Panc1 (cell line): Measurements from ENCODE around the gene C1orf116. TPM values are rescaled to one million over a fixed set of nuclear protein-coding genes. Genes with fewer than 3 reads are reported as not detected.

Source experiments
- ATAC-seq: fragments of 200-7000 bp; cut with Tn5 transposase; 2 replicates; pipeline ENCODE4 v1.9.1; 2020; ENCODE audit warnings: mild to moderate bottlenecking, moderate library complexity
- BruUV-seq: library from RNA; stranded (reverse); fragments of 400-500 nt; replicated peaks from 2 replicates; lab custom pipeline; 2021; lab: Mats Ljungman, UMichigan
- CTCF ChIA-PET: fragments of 300-600 bp; sonication (Branson Sonifier 250); formaldehyde crosslinking; loops from one replicate; lab custom pipeline; 2022; ENCODE audit warnings: antibody characterized with exemption; lab: Charles Lee
- POLR2A ChIA-PET: fragments of 300-600 bp; sonication (Branson Sonifier 250); formaldehyde crosslinking; loops from one replicate; lab custom pipeline; 2022; ENCODE audit warnings: antibody characterized with exemption; lab: Charles Lee
- DNase-seq: peaks from one replicate; pipeline ENCODE4 v3.0.0-alpha.2; 2010; ENCODE audit warnings: low read depth, low spot score
- H3K27ac ChIP-seq: 2 replicates; pipeline ENCODE4 v1.5.1; 2011; ENCODE audit warnings: mild to moderate bottlenecking, low read length, inconsistent platforms
- H3K27me3 ChIP-seq: fragments of 200-500 bp; sonication (Bioruptor generic); 2 replicates; pipeline ENCODE4 v1.6.0; 2014; ENCODE audit warnings: low read length, inconsistent platforms; ENCODE audit not compliant: control insufficient read depth, insufficient read depth
- H3K36me3 ChIP-seq: fragments of 200-500 bp; sonication (Bioruptor generic); 2 replicates; pipeline ENCODE4 v1.5.1; 2014; ENCODE audit warnings: inconsistent platforms, mild to moderate bottlenecking, low read length, moderate library complexity; ENCODE audit not compliant: control insufficient read depth, insufficient read depth
- H3K4me1 ChIP-seq: 2 replicates; pipeline ENCODE4 v1.5.1; 2011; ENCODE audit warnings: inconsistent platforms, mild to moderate bottlenecking, low read length, moderate library complexity; ENCODE audit not compliant: control insufficient read depth, insufficient read depth
- H3K4me3 ChIP-seq, 2 experiments: 2 replicates each; pipeline ENCODE4 v1.5.1; 2011 to 2012; ENCODE audit warnings: low read depth in 2 of 2, low read length in 2 of 2, mild to moderate bottlenecking in 2 of 2, inconsistent platforms in 1 of 2, moderate library complexity in 1 of 2
- H3K9me3 ChIP-seq: fragments of 200-500 bp; sonication (Bioruptor generic); 2 replicates; pipeline ENCODE4 v1.5.1; 2014; ENCODE audit warnings: low read depth, mild to moderate bottlenecking, inconsistent platforms, low read length, moderate library complexity; ENCODE audit not compliant: control insufficient read depth, insufficient read depth
- POLR2AphosphoS5 ChIP-seq: IDR thresholded peaks from 2 replicates; pipeline ENCODE4 v1.6.1; 2012; ENCODE audit warnings: mild to moderate bottlenecking, low read depth, low read length, moderate library complexity
- SIN3A ChIP-seq: IDR thresholded peaks from 2 replicates; pipeline ENCODE4 v1.6.1; 2012; ENCODE audit warnings: low read depth, mild to moderate bottlenecking, low read length, moderate library complexity, borderline replicate concordance; ENCODE audit not compliant: insufficient read depth
- TCF7L2 ChIP-seq: IDR thresholded peaks from 2 replicates; pipeline ENCODE4 v1.6.1; 2011; ENCODE audit warnings: mild to moderate bottlenecking, low read depth, low read length, inconsistent platforms
- in situ Hi-C: cut with HindIII; loops from 2 replicates; pipeline ENCODE4 v1.10.0; 2016; ENCODE audit warnings: low sequenced_read_pairs, low pct_unique_long_range_greater_than_20kb
- intact Hi-C: fragments of 100-400 bp; cut with micrococcal nuclease; formaldehyde crosslinking; loops from one replicate; pipeline ENCODE4 v1.10.0; 2022; ENCODE audit not compliant: unreplicated experiment
- total RNA-seq: library from RNA; stranded (reverse); gene quantifications from one replicate; pipeline ENCODE4 v1.2.1, GENCODE V29; 2021; ENCODE audit not compliant: unreplicated experiment
- TF ChIP-seq, protein P1 (sequence below): fragments of 450-650 bp; IDR thresholded peaks from 2 replicates; pipeline ENCODE4 v1.5.1; 2017; ENCODE audit warnings: mild to moderate bottlenecking
- TF ChIP-seq, protein P2 (sequence below), 2 experiments: IDR thresholded peaks; 2 replicates each; pipeline ENCODE4 v1.6.1; 2011 to 2012; ENCODE audit warnings: low read depth in 2 of 2, control low read depth in 1 of 2, low read length in 1 of 2, mild to moderate bottlenecking in 1 of 2, moderate library complexity in 1 of 2; ENCODE audit not compliant: insufficient read depth in 1 of 2

The C1orf116 gene
- total RNA-seq, 1 experiment from 2014 or later = 0.08 TPM

DNA sequence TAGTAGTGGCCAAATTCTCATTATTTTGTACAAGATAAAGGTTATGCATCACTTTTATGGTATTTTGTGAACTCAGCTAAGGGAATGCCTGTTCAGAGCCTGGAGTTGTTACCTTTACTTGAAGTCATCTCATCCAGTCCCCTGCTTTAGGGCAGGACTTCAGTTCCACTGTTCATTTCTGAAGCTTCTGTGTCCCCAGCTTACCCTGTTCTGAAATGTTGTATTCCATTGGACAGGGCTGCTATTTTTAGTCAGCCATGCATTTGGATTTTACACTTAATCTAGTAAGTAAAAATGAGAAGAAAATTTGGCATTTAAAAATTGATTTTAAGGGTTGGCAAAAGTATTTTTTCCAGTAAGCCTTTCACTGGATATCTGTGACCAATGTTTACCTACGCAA lies 44.5 kb upstream of the C1orf116 start:
- DNase-seq = no peak
- H3K27me3 ChIP-seq = no peaks in the 10 kb centered on the region
- ATAC-seq = no peak
- intact Hi-C loops = loop anchor here (1.0 kb wide), 1 partner anchor 422 kb away; no protein-coding TSS in a partner anchor
- no peaks in the 10 kb centered on the region for H3K9me3 ChIP-seq
- TF ChIP-seq, protein P1, sequence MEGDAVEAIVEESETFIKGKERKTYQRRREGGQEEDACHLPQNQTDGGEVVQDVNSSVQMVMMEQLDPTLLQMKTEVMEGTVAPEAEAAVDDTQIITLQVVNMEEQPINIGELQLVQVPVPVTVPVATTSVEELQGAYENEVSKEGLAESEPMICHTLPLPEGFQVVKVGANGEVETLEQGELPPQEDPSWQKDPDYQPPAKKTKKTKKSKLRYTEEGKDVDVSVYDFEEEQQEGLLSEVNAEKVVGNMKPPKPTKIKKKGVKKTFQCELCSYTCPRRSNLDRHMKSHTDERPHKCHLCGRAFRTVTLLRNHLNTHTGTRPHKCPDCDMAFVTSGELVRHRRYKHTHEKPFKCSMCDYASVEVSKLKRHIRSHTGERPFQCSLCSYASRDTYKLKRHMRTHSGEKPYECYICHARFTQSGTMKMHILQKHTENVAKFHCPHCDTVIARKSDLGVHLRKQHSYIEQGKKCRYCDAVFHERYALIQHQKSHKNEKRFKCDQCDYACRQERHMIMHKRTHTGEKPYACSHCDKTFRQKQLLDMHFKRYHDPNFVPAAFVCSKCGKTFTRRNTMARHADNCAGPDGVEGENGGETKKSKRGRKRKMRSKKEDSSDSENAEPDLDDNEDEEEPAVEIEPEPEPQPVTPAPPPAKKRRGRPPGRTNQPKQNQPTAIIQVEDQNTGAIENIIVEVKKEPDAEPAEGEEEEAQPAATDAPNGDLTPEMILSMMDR = no peak
- TF ChIP-seq, protein P2, sequence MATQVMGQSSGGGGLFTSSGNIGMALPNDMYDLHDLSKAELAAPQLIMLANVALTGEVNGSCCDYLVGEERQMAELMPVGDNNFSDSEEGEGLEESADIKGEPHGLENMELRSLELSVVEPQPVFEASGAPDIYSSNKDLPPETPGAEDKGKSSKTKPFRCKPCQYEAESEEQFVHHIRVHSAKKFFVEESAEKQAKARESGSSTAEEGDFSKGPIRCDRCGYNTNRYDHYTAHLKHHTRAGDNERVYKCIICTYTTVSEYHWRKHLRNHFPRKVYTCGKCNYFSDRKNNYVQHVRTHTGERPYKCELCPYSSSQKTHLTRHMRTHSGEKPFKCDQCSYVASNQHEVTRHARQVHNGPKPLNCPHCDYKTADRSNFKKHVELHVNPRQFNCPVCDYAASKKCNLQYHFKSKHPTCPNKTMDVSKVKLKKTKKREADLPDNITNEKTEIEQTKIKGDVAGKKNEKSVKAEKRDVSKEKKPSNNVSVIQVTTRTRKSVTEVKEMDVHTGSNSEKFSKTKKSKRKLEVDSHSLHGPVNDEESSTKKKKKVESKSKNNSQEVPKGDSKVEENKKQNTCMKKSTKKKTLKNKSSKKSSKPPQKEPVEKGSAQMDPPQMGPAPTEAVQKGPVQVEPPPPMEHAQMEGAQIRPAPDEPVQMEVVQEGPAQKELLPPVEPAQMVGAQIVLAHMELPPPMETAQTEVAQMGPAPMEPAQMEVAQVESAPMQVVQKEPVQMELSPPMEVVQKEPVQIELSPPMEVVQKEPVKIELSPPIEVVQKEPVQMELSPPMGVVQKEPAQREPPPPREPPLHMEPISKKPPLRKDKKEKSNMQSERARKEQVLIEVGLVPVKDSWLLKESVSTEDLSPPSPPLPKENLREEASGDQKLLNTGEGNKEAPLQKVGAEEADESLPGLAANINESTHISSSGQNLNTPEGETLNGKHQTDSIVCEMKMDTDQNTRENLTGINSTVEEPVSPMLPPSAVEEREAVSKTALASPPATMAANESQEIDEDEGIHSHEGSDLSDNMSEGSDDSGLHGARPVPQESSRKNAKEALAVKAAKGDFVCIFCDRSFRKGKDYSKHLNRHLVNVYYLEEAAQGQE (IDR thresholded peaks at IDR 0.05; ENCODE audit: insufficient read depth in 1 of 2, low read depth in 2 of 2, low read length in 1 of 2) = no peak
- TF ChIP-seq POLR2AphosphoS5 = no peak
- no peak for TF ChIP-seq TCF7L2
- TF ChIP-seq SIN3A = no peak
- POLR2A ChIA-PET = no interaction called here
- in situ Hi-C loops = no loop called here
- peaks cover 2% of the 10 kb centered on the region for H3K36me3 ChIP-seq
- CTCF ChIA-PET = interaction anchor here (0.7 kb wide), 1 partner anchor 328 kb away, joined by 3 read pairs; no protein-coding TSS in a partner anchor
- no peak overlapping the region for H3K27ac ChIP-seq
- no TSS peak for BruUV-seq
- H3K4me1 ChIP-seq = no peaks in the 10 kb centered on the region
- no peak overlapping the region for H3K4me3 ChIP-seq

DNA sequence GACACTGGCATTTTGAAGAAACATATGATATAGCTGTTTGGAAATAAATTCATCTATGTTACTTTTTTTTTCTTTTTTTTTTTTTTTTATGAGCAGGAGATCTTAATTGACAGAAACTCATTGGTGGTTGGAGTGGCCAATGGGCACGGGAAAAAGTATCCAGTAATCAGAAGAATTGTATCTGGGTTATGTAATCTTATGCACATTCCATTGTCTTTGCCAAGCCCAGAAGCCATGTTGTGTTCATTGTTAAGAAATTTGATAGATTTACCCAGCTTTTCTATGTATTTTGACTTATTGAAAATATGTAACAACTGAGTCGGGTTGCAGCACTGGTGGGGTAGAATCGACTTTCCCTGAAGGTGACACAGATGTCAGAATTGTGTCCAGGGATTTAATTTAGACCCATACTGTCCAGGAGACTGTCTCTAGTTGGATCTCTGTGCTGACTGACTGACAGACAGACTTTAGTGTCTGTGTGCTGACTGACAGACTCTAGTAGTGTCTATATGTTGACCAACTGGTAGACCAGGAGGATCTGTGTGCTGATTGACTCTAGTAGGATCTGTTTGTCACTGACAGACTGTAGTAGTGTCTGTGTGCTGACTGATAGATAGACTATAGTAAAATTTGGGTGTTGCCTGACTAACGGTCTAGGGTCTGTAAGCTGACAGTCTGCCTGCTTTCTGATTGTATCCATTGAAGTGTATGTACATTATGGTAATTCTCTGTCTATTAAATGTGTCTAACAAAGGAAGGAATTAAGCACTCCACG lies 43.8 kb upstream of the C1orf116 start:
- Histone ChIP-seq H3K4me1 (no peaks in the 10 kb centered on the region), H3K4me3 (no peak overlapping the region), H3K36me3 (peaks cover 2% of the 10 kb centered on the region), H3K27ac (no peak overlapping the region), H3K27me3 (no peaks in the 10 kb centered on the region), H3K9me3 (no peaks in the 10 kb centered on the region)
- intact Hi-C loops (no loop called here), in situ Hi-C loops (no loop called here)
- ATAC-seq (no peak), DNase-seq (no peak)
- POLR2A ChIA-PET = no interaction called here
- CTCF ChIA-PET = interaction anchor here (0.7 kb wide), 2 partner anchors 329 to 597 kb away, joined by 3 to 6 read pairs; no protein-coding TSS in a partner anchor
- TF ChIP-seq, protein P1 = no peak
- TF ChIP-seq, protein P2 (IDR thresholded peaks at IDR 0.05; ENCODE audit: insufficient read depth in 1 of 2, low read depth in 2 of 2, low read length in 1 of 2) = no peak
- no peak for TF ChIP-seq TCF7L2
- TF ChIP-seq POLR2AphosphoS5 = no peak
- no peak for TF ChIP-seq SIN3A
- BruUV-seq = no TSS peak
